Stomach (tissue), 9 donors: Measurements from ENCODE around the gene SEMA3D. TPM values are rescaled to one million over a fixed set of nuclear protein-coding genes. Genes with fewer than 3 reads are reported as not detected.

Experiments used
- DNase-seq, 2 donors: peaks; one replicate each; pipeline versions ENCODE4 v3.0.0 to v3.0.0-alpha.2; 2013 to 2019
- H3K27ac ChIP-seq, 5 donors: fragments of 200-600 bp in 4 of 5; sonication (generic) in 4 of 5; one replicate each; pipeline ENCODE4 v1.5.1; 2013 to 2019; ENCODE audit warnings: mild to moderate bottlenecking in 1 of 5, moderate library complexity in 1 of 5
- H3K27me3 ChIP-seq, 3 donors: fragments of 200-600 bp; sonication (generic); one replicate each; pipeline ENCODE4 v1.5.1; 2017 to 2019; ENCODE audit warnings: mixed run types in 1 of 3
- H3K36me3 ChIP-seq, 4 donors: fragments of 200-600 bp; sonication (generic); 1 replicate in 3 of 4; 2 replicates in 1 of 4; pipeline ENCODE4 v1.5.1; 2016 to 2019
- H3K4me1 ChIP-seq, 4 donors: fragments of 200-600 bp; sonication (generic); one replicate each; pipeline ENCODE4 v1.5.1; 2016 to 2019
- H3K4me3 ChIP-seq, 4 donors: fragments of 200-600 bp; sonication (generic) in 3 of 4; one replicate each; pipeline ENCODE4 v1.5.1; 2016 to 2019; ENCODE audit warnings: mild to moderate bottlenecking in 1 of 4
- H3K9me3 ChIP-seq, 4 donors: fragments of 200-600 bp; sonication (generic); one replicate each; pipeline ENCODE4 v1.5.1; 2016 to 2019
- CTCF ChIP-seq, 7 experiments: fragments of 450-650 bp in 4 of 7; fragments of 200-600 bp in 3 of 7; sonication (generic) in 3 of 7; IDR thresholded peaks; one replicate each; pipeline ENCODE4 v1.5.1; 2016 to 2019; ENCODE audit warnings: antibody characterized with exemption in 7 of 7, control low read depth in 2 of 7, mild to moderate bottlenecking in 1 of 7
- EP300 ChIP-seq: sonication (generic); formaldehyde crosslinking; IDR thresholded peaks from one replicate; pipeline ENCODE4 v1.6.1; 2017; ENCODE audit warnings: antibody characterized with exemption
- POLR2A ChIP-seq, 4 donors: fragments of 450-650 bp; IDR thresholded peaks; one replicate each; pipeline ENCODE4 v1.6.1; 2016; ENCODE audit warnings: antibody characterized with exemption in 4 of 4, control low read depth in 2 of 4, mild to moderate bottlenecking in 1 of 4, moderate library complexity in 1 of 4
- POLR2AphosphoS5 ChIP-seq, 3 donors: sonication (generic); formaldehyde crosslinking; IDR thresholded peaks; one replicate each; pipeline ENCODE4 v1.6.1; 2016; ENCODE audit warnings: antibody characterized with exemption in 3 of 3
- WGBS, 5 donors: extraction: QIAGEN DNeasy Blood & Tissue Kit in 3 of 5; methylation state at CpG; one replicate each; pipeline versions ENCODE4 v1.1.5 to v1.1.7; 2013 to 2018; 5-methylcytosine and 5-hydroxymethylcytosine counted together
- intact Hi-C: fragments of 100-400 bp; cut with DNase I; formaldehyde crosslinking; loops from one replicate; pipeline ENCODE4 v1.15.1; 2023; ENCODE audit warnings: low total_unique reads
- polyA plus RNA-seq, 3 donors: library from polyadenylated mRNA; stranded (reverse); fragments of 200-250 nt; gene quantifications; one replicate each; pipeline ENCODE4 v1.2.3, GENCODE V29; 2013
- total RNA-seq, 5 donors: library from RNA; depleted of rRNA; stranded (reverse); fragments of >200 nt; gene quantifications; one replicate each; pipeline versions ENCODE4 v1.1.0 to v1.2.3, GENCODE V29; 2014 to 2016
- donor health status: healthy with polysubstance abuse.
- donor health status: Bipolar disorder and iron deficiency.
- donor health status: healthy.

Gene SEMA3D
- total and polyA plus RNA-seq, 8 donors, result 0.44 to 20.9 (median 2.6) TPM; not detected in 1

GRCh38 chr7:85006754-85007153 lies 180.1 kb downstream of the SEMA3D start:
- Histone ChIP-seq H3K27me3 (no peaks in the 10 kb centered on the region), H3K4me1 (no peaks in the 10 kb centered on the region), H3K9me3 (no peaks in the 10 kb centered on the region), H3K36me3 (no peaks in the 10 kb centered on the region), H3K27ac (no peak overlapping the region), H3K4me3 (no peak overlapping the region)
- DNase-seq, result no peak
- intact Hi-C loops, result no loop called here
- TF ChIP-seq POLR2A (IDR thresholded peaks at IDR 0.05) (no peak), CTCF (IDR thresholded peaks at IDR 0.05) (no peak), EP300 (no peak), POLR2AphosphoS5 (IDR thresholded peaks at IDR 0.05) (no peak)
- WGBS, 5 donors, result 84 to 91% (median 89%) methylated on average over 1 of the region's 1 CpG

GRCh38 chr7:85004402-85004801 lies 182.5 kb downstream of the SEMA3D start:
- TF ChIP-seq CTCF (IDR thresholded peaks at IDR 0.05) (no peak), POLR2AphosphoS5 (IDR thresholded peaks at IDR 0.05) (no peak), POLR2A (IDR thresholded peaks at IDR 0.05) (no peak)
- intact Hi-C loops, result no loop called here
- Histone ChIP-seq H3K27ac (no peak overlapping the region), H3K4me1 (no peaks in the 10 kb centered on the region), H3K4me3 (no peak overlapping the region), H3K27me3 (no peaks in the 10 kb centered on the region), H3K36me3 (no peaks in the 10 kb centered on the region), H3K9me3 (no peaks in the 10 kb centered on the region)
- DNase-seq, result no peak
- 73 to 89% (median 78%) methylated on average over 2 of the region's 2 CpGs for WGBS, 5 donors

GRCh38 chr7:85001495-85002345 lies 185.1 kb downstream of the SEMA3D start:
- intact Hi-C loops, result no loop called here
- 72 to 87% (median 85%) methylated on average over 3 of the region's 3 CpGs for WGBS, 5 donors
- H3K27ac ChIP-seq, result no peak overlapping the region

DNA sequence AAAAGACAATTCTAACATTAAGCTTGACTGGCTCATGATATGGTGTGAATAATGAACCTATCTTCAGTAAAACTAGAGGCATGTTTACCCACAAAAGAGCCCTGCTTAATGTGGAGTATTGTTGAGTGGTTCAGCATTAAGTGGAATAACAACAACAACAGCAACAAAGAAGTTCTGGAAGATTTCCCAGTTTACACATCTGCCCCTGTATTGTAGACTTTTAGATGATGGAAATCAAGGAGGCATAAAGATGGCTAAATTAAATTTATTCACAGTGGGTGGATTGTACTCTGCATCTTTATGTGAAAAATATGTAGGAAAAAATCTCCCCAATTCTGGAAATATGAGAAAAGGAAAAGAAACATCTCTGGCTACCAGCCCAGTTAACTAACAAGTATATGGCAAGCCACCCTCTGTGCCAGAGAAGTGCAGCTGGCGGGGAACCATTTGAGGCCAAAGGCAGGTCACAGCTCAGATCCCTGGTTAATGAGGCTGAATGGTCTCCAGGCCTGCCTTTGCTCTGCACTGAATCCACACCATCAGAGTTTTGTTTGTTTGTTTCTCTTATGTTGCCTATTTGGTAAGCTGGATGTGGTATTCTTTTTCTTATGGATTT lies 186.0 kb downstream of the SEMA3D start:
- DNase-seq, result peak in 1 of 2 donors; percentile 45
- Histone ChIP-seq H3K27me3 (no peaks in the 10 kb centered on the region), H3K36me3 (no peaks in the 10 kb centered on the region), H3K4me1 (no peaks in the 10 kb centered on the region), H3K4me3 (no peak overlapping the region), H3K27ac (no peak overlapping the region), H3K9me3 (no peaks in the 10 kb centered on the region)
- 80 to 100% (median 89%) methylated on average over 1 of the region's 1 CpG for WGBS, 5 donors
- intact Hi-C loops, result no loop called here
- no peak for TF ChIP-seq CTCF (IDR thresholded peaks at IDR 0.05)
- TF ChIP-seq POLR2AphosphoS5 (IDR thresholded peaks at IDR 0.05), result no peak

More at GRCh38 chr7:85001495-85002345, 185.1 kb downstream of the SEMA3D start:
- no peaks in the 10 kb centered on the region for H3K9me3 ChIP-seq
- no peak for DNase-seq
- no peaks in the 10 kb centered on the region for H3K36me3 ChIP-seq
- no peak overlapping the region for H3K4me3 ChIP-seq
- no peak for TF ChIP-seq POLR2AphosphoS5 (IDR thresholded peaks at IDR 0.05)
- no peak for TF ChIP-seq POLR2A (IDR thresholded peaks at IDR 0.05)
- no peak for TF ChIP-seq EP300
- no peak for TF ChIP-seq CTCF (IDR thresholded peaks at IDR 0.05)
- no peaks in the 10 kb centered on the region for H3K4me1 ChIP-seq
- no peaks in the 10 kb centered on the region for H3K27me3 ChIP-seq
